Uterus (tissue), 4 donors: ENCODE results near the gene GPR78. TPM values are rescaled to one million over a fixed set of nuclear protein-coding genes. Genes with fewer than 3 reads are reported as not detected.
A peak's percentile ranks its signal among the peaks of the same experiment; 100 is the strongest.

Experiments used
- DNase-seq, 2 donors: peaks; one replicate each; pipeline ENCODE4 v3.0.0-alpha.2; 2019 to 2020
- H3K27ac ChIP-seq, 2 donors: fragments of 200-600 bp; sonication (generic); 1 replicate in 1 of 2; 2 replicates in 1 of 2; pipeline ENCODE4 v1.5.1; 2016 to 2018
- H3K27me3 ChIP-seq, 2 donors: fragments of 200-600 bp; sonication (generic); one replicate each; pipeline ENCODE4 v1.5.1; 2018 to 2019; ENCODE audit warnings: control low read depth in 1 of 2
- H3K36me3 ChIP-seq, 2 donors: fragments of 200-600 bp; sonication (generic); one replicate each; pipeline ENCODE4 v1.5.1; 2019; ENCODE audit warnings: control low read depth in 1 of 2
- H3K4me1 ChIP-seq, 2 donors: fragments of 200-600 bp; sonication (generic); one replicate each; pipeline ENCODE4 v1.5.1; 2018 to 2019; ENCODE audit warnings: control low read depth in 1 of 2
- H3K4me3 ChIP-seq, 2 donors: fragments of 200-600 bp; sonication (generic); 1 replicate in 1 of 2; 2 replicates in 1 of 2; pipeline ENCODE4 v1.5.1; 2018 to 2019; ENCODE audit warnings: mild to moderate bottlenecking in 1 of 2
- H3K9me3 ChIP-seq, 2 donors: fragments of 200-600 bp; sonication (generic); one replicate each; pipeline ENCODE4 v1.5.1; 2019; ENCODE audit warnings: control low read depth in 1 of 2
- CTCF ChIP-seq, 4 experiments: fragments of 200-600 bp in 2 of 4; fragments of 450-650 bp in 2 of 4; sonication (generic) in 2 of 4; IDR thresholded peaks; one replicate each; pipeline ENCODE4 v1.5.1; 2016 to 2019; ENCODE audit warnings: antibody characterized with exemption in 4 of 4, mild to moderate bottlenecking in 2 of 4, moderate library complexity in 1 of 4
- POLR2A ChIP-seq, 2 donors: fragments of 450-650 bp; IDR thresholded peaks; one replicate each; pipeline ENCODE4 v1.6.1; 2016; ENCODE audit warnings: antibody characterized with exemption in 2 of 2, mild to moderate bottlenecking in 1 of 2, moderate library complexity in 1 of 2
- intact Hi-C: fragments of 100-400 bp; cut with DNase I; formaldehyde crosslinking; loops from one replicate; pipeline ENCODE4 v1.15.1; 2023; ENCODE audit warnings: low total_unique reads
- total RNA-seq, 4 donors: library from RNA; depleted of rRNA in 3 of 4; stranded (reverse); fragments of >200 nt in 3 of 4; gene quantifications; one replicate each; pipeline versions ENCODE4 v1.1.0 to v1.2.4, GENCODE V29; 2014 to 2023
- donor health status: DM: yes; HTN: yes; CAD: no.

The GPR78 gene
- total RNA-seq, 4 donors from 2014 or later, result 0.43 to 2.1 TPM; not detected in 2

GRCh38 chr4:8577046-8577445 lies 3.1 kb upstream of the GPR78 start:
- no peaks in the 10 kb centered on the region for H3K27me3 ChIP-seq
- DNase-seq, result no peak
- H3K36me3 ChIP-seq, result no peaks in the 10 kb centered on the region
- no peaks in the 10 kb centered on the region for H3K9me3 ChIP-seq
- TF ChIP-seq CTCF (IDR thresholded peaks at IDR 0.05), result no peak
- no peak for TF ChIP-seq POLR2A (IDR thresholded peaks at IDR 0.05)
- intact Hi-C loops, result no loop called here
- H3K27ac ChIP-seq, result no peak overlapping the region
- H3K4me1 ChIP-seq, result no peaks in the 10 kb centered on the region
- no peak overlapping the region for H3K4me3 ChIP-seq

- TF ChIP-seq POLR2A (IDR thresholded peaks at IDR 0.05), result no peak
- no peak for TF ChIP-seq CTCF (IDR thresholded peaks at IDR 0.05)
- intact Hi-C loops, result no loop called here
- Histone ChIP-seq H3K36me3 (no peaks in the 10 kb centered on the region), H3K9me3 (no peaks in the 10 kb centered on the region), H3K27ac (no peak overlapping the region), H3K4me1 (no peaks in the 10 kb centered on the region), H3K27me3 (no peaks in the 10 kb centered on the region), H3K4me3 (no peak overlapping the region)
- DNase-seq, result no peak
These were observed 2.2 kb upstream of the GPR78 start for GRCh38 chr4:8577972-8578371.

- no peaks in the 10 kb centered on the region for H3K27me3 ChIP-seq
- intact Hi-C loops, result no loop called here
- DNase-seq, result no peak
- TF ChIP-seq POLR2A (IDR thresholded peaks at IDR 0.05) (no peak), CTCF (IDR thresholded peaks at IDR 0.05) (no peak)
- H3K9me3 ChIP-seq, result no peaks in the 10 kb centered on the region
- no peak overlapping the region for H3K27ac ChIP-seq
- H3K4me3 ChIP-seq, result no peak overlapping the region
- H3K4me1 ChIP-seq, result no peaks in the 10 kb centered on the region
- H3K36me3 ChIP-seq, result no peaks in the 10 kb centered on the region
These were observed 1.5 kb upstream of the GPR78 start for GRCh38 chr4:8578717-8579116.

- intact Hi-C loops, result no loop called here
- H3K27me3 ChIP-seq, result no peaks in the 10 kb centered on the region
- TF ChIP-seq CTCF (IDR thresholded peaks at IDR 0.05) (no peak), POLR2A (IDR thresholded peaks at IDR 0.05) (no peak)
- H3K27ac ChIP-seq, result no peak overlapping the region
- H3K4me1 ChIP-seq, result no peaks in the 10 kb centered on the region
- no peak overlapping the region for H3K4me3 ChIP-seq
- H3K36me3 ChIP-seq, result no peaks in the 10 kb centered on the region
- H3K9me3 ChIP-seq, result no peaks in the 10 kb centered on the region
- peak in 1 of 2 donors; percentile 2 for DNase-seq
These were observed 469 bp upstream of the GPR78 start for GRCh38 chr4:8579526-8580320.

- no peak for TF ChIP-seq CTCF (IDR thresholded peaks at IDR 0.05)
- TF ChIP-seq POLR2A (IDR thresholded peaks at IDR 0.05), result no peak
- Histone ChIP-seq H3K4me1 (no peaks in the 10 kb centered on the region), H3K36me3 (no peaks in the 10 kb centered on the region), H3K9me3 (no peaks in the 10 kb centered on the region), H3K27me3 (no peaks in the 10 kb centered on the region), H3K4me3 (no peak overlapping the region), H3K27ac (no peak overlapping the region)
- intact Hi-C loops, result no loop called here
- peak in 1 of 2 donors; percentile 1 for DNase-seq
These were observed 1.1 kb downstream of the GPR78 start for GRCh38 chr4:8581094-8581861.
